ENCODE data around the gene MEIS2.

Gene MEIS2

GRCh38 chr15:37034392-37034791, 66.0 kb downstream of the MEIS2 start:
- H3K27me3 ChIP-seq (ENCODE audit: low read depth, low read length), result no peaks in the 10 kb centered on the region
- no peaks in the 10 kb centered on the region for H3K79me2 ChIP-seq (ENCODE audit: low read length)
- H3K9ac ChIP-seq (ENCODE audit: low read length), result peak overlapping the region; percentile 9; the same call in 1 of the 2 replicates
- H3K27ac ChIP-seq (ENCODE audit: low read length), result no peak overlapping the region
- TF ChIP-seq EZH2phosphoT487 (IDR thresholded peaks at IDR 0.05; ENCODE audit: low read depth), result no peak
- TF ChIP-seq CTCF (IDR thresholded peaks at IDR 0.05; ENCODE audit: low read depth, low read length), result no peak
- peak overlapping the region; percentile 40; the same call in 1 of the 2 replicates for H2AFZ ChIP-seq (ENCODE audit: low read depth, low read length)
- H4K20me1 ChIP-seq (ENCODE audit: insufficient read depth, low read length), result no peaks in the 10 kb centered on the region
- H3K4me1 ChIP-seq (ENCODE audit: low read length), result peaks cover 15% of the 10 kb centered on the region
- H3K4me2 ChIP-seq (ENCODE audit: low read length), result peak overlapping the region; percentile 43
- 0 out of 2 replicates have a peak overlapping the region, but pooled peaks have one; percentile 16 for H3K4me3 ChIP-seq (ENCODE audit: low read length)
- peaks cover 3% of the 10 kb centered on the region; the same call in 1 of the 2 replicates for H3K9me3 ChIP-seq (ENCODE audit: insufficient read depth, low read length)
- H3K36me3 ChIP-seq (replicated peaks; ENCODE audit: low read depth, low read length), result no peaks in the 10 kb centered on the region

GRCh38 chr15:37032091-37032775, 68.1 kb downstream of the MEIS2 start:
- Histone ChIP-seq H4K20me1 (ENCODE audit: insufficient read depth, low read length) (no peaks in the 10 kb centered on the region), H3K27ac (ENCODE audit: low read length) (no peak overlapping the region), H3K9me3 (ENCODE audit: insufficient read depth, low read length) (peaks cover 3% of the 10 kb centered on the region; the same call in 1 of the 2 replicates), H3K27me3 (ENCODE audit: low read depth, low read length) (no peaks in the 10 kb centered on the region), H3K4me2 (ENCODE audit: low read length) (no peak overlapping the region), H3K9ac (ENCODE audit: low read length) (no peak overlapping the region), H3K36me3 (replicated peaks; ENCODE audit: low read depth, low read length) (no peaks in the 10 kb centered on the region), H3K79me2 (ENCODE audit: low read length) (no peaks in the 10 kb centered on the region), H2AFZ (ENCODE audit: low read depth, low read length) (no peak overlapping the region), H3K4me1 (ENCODE audit: low read length) (peaks cover 15% of the 10 kb centered on the region), H3K4me3 (ENCODE audit: low read length) (no peak overlapping the region)
- TF ChIP-seq CTCF (IDR thresholded peaks at IDR 0.05; ENCODE audit: low read depth, low read length), result no peak

GRCh38 chr15:37031198-37031597, 69.2 kb downstream of the MEIS2 start:
- peaks cover 15% of the 10 kb centered on the region for H3K4me1 ChIP-seq (ENCODE audit: low read length)
- no peaks in the 10 kb centered on the region for H4K20me1 ChIP-seq (ENCODE audit: insufficient read depth, low read length)
- no peak overlapping the region for H3K4me2 ChIP-seq (ENCODE audit: low read length)
- H3K4me3 ChIP-seq (ENCODE audit: low read length), result no peak overlapping the region
- H3K9me3 ChIP-seq (ENCODE audit: insufficient read depth, low read length), result peaks cover 3% of the 10 kb centered on the region; the same call in 1 of the 2 replicates
- H3K27ac ChIP-seq (ENCODE audit: low read length), result no peak overlapping the region
- no peaks in the 10 kb centered on the region for H3K36me3 ChIP-seq (replicated peaks; ENCODE audit: low read depth, low read length)
- H3K9ac ChIP-seq (ENCODE audit: low read length), result no peak overlapping the region
- H3K27me3 ChIP-seq (ENCODE audit: low read depth, low read length), result no peaks in the 10 kb centered on the region
- TF ChIP-seq CTCF (IDR thresholded peaks at IDR 0.05; ENCODE audit: low read depth, low read length) (no peak), EZH2phosphoT487 (IDR thresholded peaks at IDR 0.05; ENCODE audit: low read depth) (no peak)
- H3K79me2 ChIP-seq (ENCODE audit: low read length), result no peaks in the 10 kb centered on the region
- no peak overlapping the region for H2AFZ ChIP-seq (ENCODE audit: low read depth, low read length)

GRCh38 chr15:37028625-37029296, 71.6 kb downstream of the MEIS2 start:
- Histone ChIP-seq H3K27me3 (ENCODE audit: low read depth, low read length) (no peaks in the 10 kb centered on the region), H3K9ac (ENCODE audit: low read length) (no peak overlapping the region), H3K4me3 (ENCODE audit: low read length) (no peak overlapping the region), H3K36me3 (replicated peaks; ENCODE audit: low read depth, low read length) (no peaks in the 10 kb centered on the region), H4K20me1 (ENCODE audit: insufficient read depth, low read length) (no peaks in the 10 kb centered on the region), H3K4me1 (ENCODE audit: low read length) (no peaks in the 10 kb centered on the region), H3K4me2 (ENCODE audit: low read length) (no peak overlapping the region), H2AFZ (ENCODE audit: low read depth, low read length) (no peak overlapping the region), H3K79me2 (ENCODE audit: low read length) (no peaks in the 10 kb centered on the region), H3K27ac (ENCODE audit: low read length) (no peak overlapping the region), H3K9me3 (ENCODE audit: insufficient read depth, low read length) (no peaks in the 10 kb centered on the region)
- TF ChIP-seq CTCF (IDR thresholded peaks at IDR 0.05; ENCODE audit: low read depth, low read length) (no peak), EZH2phosphoT487 (IDR thresholded peaks at IDR 0.05; ENCODE audit: low read depth) (no peak)

Data from OCI-LY3 (cell line).